Measurements from ENCODE around the gene THSD4. TPM values are rescaled to one million over a fixed set of nuclear protein-coding genes. Genes with fewer than 3 reads are reported as not detected.

THSD4 gene
- total and polyA plus RNA-seq, 2 experiments from 2014 or later, result 5.1 to 25.5 TPM

GRCh38 chr15:71374607-71375352 lies 259.5 kb downstream of the THSD4 start:
- Histone ChIP-seq H3K4me3 (no peak overlapping the region), H3K27me3 (no peaks in the 10 kb centered on the region), H3K4me1 (ENCODE audit: low read depth) (no peaks in the 10 kb centered on the region), H3K36me3 (no peaks in the 10 kb centered on the region), H3K27ac (no peak overlapping the region), H3K9me3 (ENCODE audit: low read depth) (no peaks in the 10 kb centered on the region)
- no peak for TF ChIP-seq CTCF (IDR thresholded peaks at IDR 0.05; ENCODE audit: low read depth, low read length)
- DNase-seq (ENCODE audit: low read depth in 1 of 2, low spot score in 1 of 2), result no peak

GRCh38 chr15:71375934-71376333 lies 260.7 kb downstream of the THSD4 start:
- no peaks in the 10 kb centered on the region for H3K4me1 ChIP-seq (ENCODE audit: low read depth)
- no peaks in the 10 kb centered on the region for H3K36me3 ChIP-seq
- DNase-seq (ENCODE audit: low read depth in 1 of 2, low spot score in 1 of 2), result no peak
- no peak overlapping the region for H3K27ac ChIP-seq
- H3K4me3 ChIP-seq, result no peak overlapping the region
- H3K27me3 ChIP-seq, result no peaks in the 10 kb centered on the region
- TF ChIP-seq CTCF (IDR thresholded peaks at IDR 0.05; ENCODE audit: low read depth, low read length), result no peak
- H3K9me3 ChIP-seq (ENCODE audit: low read depth), result no peaks in the 10 kb centered on the region

GRCh38 chr15:71379893-71380292 lies 264.6 kb downstream of the THSD4 start:
- Histone ChIP-seq H3K4me3 (no peak overlapping the region), H3K36me3 (no peaks in the 10 kb centered on the region), H3K4me1 (ENCODE audit: low read depth) (no peaks in the 10 kb centered on the region), H3K27ac (no peak overlapping the region), H3K27me3 (no peaks in the 10 kb centered on the region), H3K9me3 (ENCODE audit: low read depth) (no peaks in the 10 kb centered on the region)
- DNase-seq (ENCODE audit: low read depth in 1 of 2, low spot score in 1 of 2), result no peak
- TF ChIP-seq CTCF (IDR thresholded peaks at IDR 0.05; ENCODE audit: low read depth, low read length), result no peak

- no peaks in the 10 kb centered on the region for H3K27me3 ChIP-seq
- H3K9me3 ChIP-seq (ENCODE audit: low read depth), result no peaks in the 10 kb centered on the region
- no peak for TF ChIP-seq CTCF (IDR thresholded peaks at IDR 0.05; ENCODE audit: low read depth, low read length)
These were observed 265.1 kb downstream of the THSD4 start for GRCh38 chr15:71380345-71380744.

GRCh38 chr15:71384501-71384900 lies 269.2 kb downstream of the THSD4 start:
- H3K4me1 ChIP-seq (ENCODE audit: low read depth), result no peaks in the 10 kb centered on the region
- H3K36me3 ChIP-seq, result no peaks in the 10 kb centered on the region
- no peaks in the 10 kb centered on the region for H3K9me3 ChIP-seq (ENCODE audit: low read depth)
- H3K4me3 ChIP-seq, result no peak overlapping the region
- no peak for DNase-seq (ENCODE audit: low read depth in 1 of 2, low spot score in 1 of 2)
- H3K27ac ChIP-seq, result no peak overlapping the region
- TF ChIP-seq CTCF (IDR thresholded peaks at IDR 0.05; ENCODE audit: low read depth, low read length), result no peak
- H3K27me3 ChIP-seq, result no peaks in the 10 kb centered on the region

More at GRCh38 chr15:71380345-71380744, 265.1 kb downstream of the THSD4 start:
- Histone ChIP-seq H3K36me3 (no peaks in the 10 kb centered on the region), H3K4me3 (no peak overlapping the region), H3K27ac (no peak overlapping the region), H3K4me1 (ENCODE audit: low read depth) (no peaks in the 10 kb centered on the region)
- DNase-seq (ENCODE audit: low read depth in 1 of 2, low spot score in 1 of 2), result no peak

Measured in cardiac muscle cell (in vitro differentiated cells and primary cell).